Erythroblast (primary cell): Measurements from ENCODE around the gene STT3A.

ENCODE experiments used
- GATA1 ChIP-seq: IDR thresholded peaks from 2 replicates; pipeline ENCODE4 v1.6.1; 2011; ENCODE audit warnings: low read depth, mild to moderate bottlenecking, control low read depth, low read length, moderate library complexity
- POLR2A ChIP-seq: IDR thresholded peaks from 2 replicates; pipeline ENCODE4 v1.6.1; 2011; ENCODE audit warnings: mild to moderate bottlenecking, low read length

GRCh38 chr11:125561924-125562323 lies 30.7 kb upstream of the STT3A start:
- TF ChIP-seq POLR2A (no peak), GATA1 (no peak)
